HG02970 (cell line): ENCODE measurements around the gene ULK4.

Source experiments
- ATAC-seq: cut with Tn5 transposase; IDR thresholded peaks from one replicate; pipeline ENCODE4 v1.9.1; 2021; ENCODE audit warnings: mild to moderate bottlenecking, moderate library complexity, moderate number of reproducible peaks; ENCODE audit not compliant: unreplicated experiment, low FRiP score

The ULK4 gene

DNA sequence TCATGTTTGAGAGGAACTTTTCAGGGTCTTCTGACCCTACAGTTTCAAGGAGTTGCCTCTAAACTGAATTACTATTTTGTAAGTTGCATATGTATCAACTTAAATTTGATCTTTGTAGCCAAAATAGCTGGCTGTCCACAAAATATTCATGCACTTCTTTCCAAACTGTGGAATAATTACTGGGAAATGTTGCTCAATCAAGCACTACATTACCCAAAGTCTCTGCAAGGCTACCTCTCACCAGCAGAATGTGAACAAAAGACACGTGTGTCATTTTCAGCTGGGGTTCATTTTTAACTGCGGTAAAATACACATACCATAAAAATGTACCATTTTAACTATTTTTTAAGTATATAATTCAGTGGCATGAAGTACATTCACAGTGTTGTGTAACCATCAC is 442.2 kb downstream of the ULK4 start:
- ATAC-seq = no peak

DNA sequence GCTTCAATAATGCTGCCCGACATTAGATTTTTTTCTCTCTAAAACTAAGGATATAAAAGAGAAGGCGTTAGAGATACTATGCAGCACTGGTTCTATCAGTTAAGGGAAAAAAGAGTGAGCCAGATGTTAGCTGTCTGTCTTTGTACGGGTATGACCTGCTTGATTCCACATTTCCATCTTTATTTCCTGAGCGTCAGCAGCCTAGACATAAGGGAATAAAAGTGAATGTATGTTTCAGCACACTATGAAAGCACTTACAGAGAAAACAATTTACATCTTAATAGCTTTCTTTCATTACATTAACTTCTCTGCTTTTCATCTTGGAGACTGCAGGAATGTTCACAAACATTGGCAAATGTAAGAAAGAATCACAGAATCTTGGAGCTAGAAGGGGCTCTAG is 443.3 kb downstream of the ULK4 start:
- ATAC-seq = no peak

DNA sequence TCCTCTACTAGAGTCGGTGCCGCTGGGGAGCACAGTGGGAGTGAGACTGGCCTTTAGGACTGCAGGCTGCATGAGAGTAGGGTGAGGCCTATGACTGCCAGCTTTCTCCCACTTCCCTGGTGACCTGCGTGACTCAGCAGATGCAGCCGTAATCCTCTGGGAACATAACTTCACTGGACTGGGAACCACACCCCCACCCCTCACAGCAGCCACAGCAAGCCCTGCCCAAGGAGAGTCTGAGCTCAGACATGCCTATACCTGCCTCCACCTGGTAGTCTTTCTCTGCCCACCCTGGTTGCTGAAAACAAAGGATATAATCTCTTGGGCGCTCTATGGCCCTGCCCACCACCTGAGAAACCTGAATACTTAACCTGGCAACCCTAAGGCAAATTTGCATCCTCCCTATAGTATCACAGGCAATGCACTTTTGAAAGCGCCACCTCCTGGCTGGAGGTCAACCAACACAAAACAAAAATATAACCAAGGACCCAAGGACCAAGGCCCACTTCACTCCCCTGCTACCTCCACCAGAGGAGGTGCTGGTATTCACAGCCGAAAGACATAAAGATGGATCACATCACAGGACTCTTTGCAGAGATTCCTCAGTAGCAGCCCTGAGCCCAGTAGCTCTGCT is 453.7 kb downstream of the ULK4 start:
- ATAC-seq = no peak

DNA sequence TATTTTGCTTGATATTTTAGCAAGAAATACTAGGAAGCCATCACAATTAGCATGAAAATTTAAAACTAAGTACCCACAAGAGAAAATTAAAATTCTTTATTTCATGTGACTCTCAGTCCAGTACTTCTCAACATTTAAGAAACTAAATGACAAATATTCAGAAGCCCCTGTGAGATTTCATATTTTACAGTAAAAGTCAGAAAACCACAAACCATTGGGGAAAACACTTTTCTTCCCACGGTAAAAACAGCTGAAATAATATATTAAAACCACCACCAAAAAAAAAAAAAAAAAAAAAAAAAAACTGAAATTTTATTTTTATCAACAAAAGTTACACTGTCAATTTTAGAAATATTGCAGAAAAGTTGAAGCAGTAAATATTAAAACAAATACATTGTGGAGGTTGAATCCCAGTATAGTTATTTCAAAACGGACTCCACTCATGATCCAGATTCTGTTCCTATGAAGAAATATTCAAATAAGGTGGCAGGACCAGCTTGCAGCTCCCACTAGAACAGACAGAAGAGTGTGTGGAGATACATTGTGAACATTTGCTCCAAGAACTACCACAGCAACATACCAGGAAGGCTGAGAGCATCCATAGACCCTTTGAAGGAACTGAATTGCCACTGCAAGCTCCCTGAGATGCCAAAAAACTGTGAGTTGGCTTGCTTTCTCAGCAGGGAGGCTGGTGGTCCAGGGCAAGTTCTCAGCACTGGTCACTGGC is 454.4 kb downstream of the ULK4 start:
- no peak for ATAC-seq

DNA sequence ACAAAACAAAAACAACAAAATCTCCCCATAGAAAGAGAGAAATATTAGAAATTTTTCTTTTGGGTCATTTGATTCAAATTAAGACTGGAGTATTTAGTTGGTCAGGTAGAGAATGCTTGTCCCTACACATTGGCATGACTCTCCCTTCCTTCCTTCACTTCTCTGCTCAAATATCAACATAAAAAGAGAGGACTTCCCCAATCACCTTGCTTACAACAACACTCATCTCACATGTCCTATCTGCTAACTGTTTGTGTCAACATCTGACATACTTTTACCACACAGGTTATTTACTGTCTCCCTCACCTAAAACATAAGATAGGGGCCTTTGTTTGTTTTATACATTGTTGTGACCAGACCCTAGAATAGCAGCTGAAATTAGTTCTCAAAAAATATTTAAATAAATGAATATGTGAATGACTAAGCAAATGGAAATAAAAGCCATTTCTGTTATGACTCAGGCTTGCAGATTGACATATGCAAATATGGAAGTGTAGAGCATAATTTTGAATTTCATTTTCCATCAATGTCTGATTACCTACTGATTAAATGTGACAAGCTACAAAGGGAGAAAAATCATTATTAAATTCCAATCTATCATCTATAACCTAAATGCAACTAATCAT is 457.8 kb downstream of the ULK4 start:
- no peak for ATAC-seq

DNA sequence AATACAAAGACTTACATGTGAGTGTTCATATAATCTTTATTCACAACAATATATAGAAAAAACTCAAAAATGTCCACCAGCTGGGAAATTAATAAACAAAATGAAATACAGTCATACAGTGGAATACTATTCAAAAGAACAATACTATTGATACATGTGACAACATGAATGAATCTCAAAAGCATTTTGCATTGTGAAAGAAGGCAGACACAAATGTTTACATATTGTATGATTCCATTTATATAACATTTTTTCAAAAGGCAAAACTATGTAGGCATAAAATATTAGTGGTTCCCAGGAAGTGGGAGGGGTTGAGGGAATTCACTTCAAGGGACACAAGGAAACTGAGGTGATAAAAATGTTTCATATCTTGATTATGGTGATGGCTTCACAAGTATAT is 459.4 kb downstream of the ULK4 start:
- no peak for ATAC-seq

DNA sequence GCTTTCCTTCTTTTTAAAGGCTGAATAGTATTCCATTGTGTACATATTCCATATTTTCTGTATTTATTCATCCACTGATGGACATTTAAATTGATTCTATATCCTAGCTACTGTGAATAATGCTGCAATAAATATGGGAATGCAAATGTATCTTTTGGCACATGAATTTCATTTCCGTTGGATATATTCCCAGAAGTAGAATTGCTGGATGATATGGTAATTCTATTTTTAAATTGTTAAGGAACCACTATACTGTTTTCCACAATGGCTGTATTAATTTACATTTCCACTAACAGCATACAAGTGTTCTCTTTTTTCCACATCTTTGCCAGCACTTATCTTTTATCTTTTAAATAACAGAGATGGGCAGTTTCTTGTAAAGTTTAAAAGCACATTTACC is 459.9 kb downstream of the ULK4 start:
- ATAC-seq = no peak

DNA sequence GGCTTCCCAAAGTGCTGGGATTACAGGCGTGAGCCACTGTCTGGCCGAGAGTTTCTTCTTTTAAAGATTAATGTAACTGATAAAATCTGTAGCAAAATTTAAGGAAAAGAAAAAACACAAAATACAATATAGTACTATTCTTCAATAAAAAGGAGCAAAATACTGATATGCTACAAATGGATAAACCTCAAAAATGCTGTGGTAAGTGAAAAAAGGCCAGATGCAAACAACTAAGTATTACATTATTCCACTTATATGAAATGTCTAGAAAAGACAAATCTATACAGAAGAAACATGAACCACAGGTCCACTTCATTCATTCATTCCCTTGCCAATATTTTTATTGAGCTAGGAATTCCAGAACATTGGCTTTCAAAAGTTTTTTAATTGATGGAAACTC is 463.1 kb downstream of the ULK4 start:
- no peak for ATAC-seq

DNA sequence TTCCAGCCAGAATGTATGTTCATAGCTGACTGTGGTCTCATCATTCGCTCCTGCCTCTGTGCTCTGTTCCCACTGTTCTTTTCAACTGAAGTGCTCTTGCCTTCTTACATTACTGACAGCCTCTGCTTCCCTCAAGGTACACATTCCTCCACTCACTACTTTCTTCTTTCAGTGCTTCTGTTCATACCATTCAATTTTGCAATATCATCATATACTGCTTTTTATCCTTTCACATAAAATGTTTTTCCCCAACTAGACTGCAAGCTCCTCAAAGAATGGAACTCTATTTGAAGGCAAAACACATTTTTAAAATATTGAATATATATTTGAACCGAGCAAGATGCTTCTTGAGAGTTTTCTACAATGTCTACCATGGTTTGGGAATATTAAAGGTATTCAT is 471.5 kb downstream of the ULK4 start:
- no peak for ATAC-seq

DNA sequence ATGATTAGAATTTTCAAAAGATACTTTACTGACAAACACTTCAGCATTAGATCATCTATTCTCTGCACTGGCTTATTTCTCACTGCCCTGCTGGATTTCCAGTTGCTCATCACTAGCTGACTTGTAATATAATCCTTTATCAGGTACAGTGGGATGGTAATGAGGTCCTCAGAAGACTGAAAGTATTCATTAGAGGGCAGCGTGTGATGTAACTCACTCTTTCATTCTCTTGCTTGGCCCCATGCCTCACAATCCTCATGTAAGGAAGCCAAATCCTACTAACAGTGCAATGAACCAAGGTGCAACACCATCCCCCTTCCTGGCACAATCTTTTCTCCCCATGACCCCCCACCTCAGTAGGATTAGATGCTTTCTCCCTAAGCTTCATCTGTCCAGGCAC is 472.7 kb downstream of the ULK4 start:
- no peak for ATAC-seq

DNA sequence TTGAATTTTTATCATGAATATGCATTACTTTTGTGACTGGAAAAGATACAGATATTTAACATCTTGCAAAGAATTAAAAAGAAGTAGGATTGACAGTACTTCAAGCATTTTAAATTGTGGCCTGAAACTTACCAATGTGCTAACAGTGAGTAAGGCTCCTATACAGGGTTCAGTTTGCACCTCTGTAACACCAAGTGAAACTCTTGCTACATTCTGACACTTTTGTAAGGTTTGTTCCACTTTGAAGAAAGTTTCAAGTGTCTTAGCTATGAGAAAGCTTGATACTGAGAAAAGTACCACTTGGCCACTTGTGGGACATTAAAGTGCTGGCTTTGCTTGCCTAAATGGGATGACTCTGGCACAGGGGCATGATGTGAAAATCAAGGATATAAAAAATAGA is 473.4 kb downstream of the ULK4 start:
- no peak for ATAC-seq

DNA sequence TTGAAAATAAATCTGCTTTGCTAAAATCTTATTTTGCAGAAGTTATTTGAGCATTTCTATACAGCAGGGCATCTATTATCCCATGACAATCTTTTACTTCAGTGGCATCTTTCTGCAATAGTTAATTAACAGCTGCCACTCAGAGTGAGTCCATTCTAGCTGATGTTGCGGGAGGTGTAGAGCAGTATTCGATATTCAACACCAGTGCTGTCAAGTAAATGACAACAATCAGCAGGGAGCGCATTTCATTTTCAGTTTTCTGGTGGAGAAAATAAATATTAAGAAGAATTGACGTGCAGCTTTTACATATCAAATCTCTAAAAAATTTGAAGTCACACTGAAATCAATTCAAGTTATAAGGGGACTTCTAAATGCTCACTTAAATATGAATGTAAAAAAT is 476.4 kb downstream of the ULK4 start:
- ATAC-seq = no peak

DNA sequence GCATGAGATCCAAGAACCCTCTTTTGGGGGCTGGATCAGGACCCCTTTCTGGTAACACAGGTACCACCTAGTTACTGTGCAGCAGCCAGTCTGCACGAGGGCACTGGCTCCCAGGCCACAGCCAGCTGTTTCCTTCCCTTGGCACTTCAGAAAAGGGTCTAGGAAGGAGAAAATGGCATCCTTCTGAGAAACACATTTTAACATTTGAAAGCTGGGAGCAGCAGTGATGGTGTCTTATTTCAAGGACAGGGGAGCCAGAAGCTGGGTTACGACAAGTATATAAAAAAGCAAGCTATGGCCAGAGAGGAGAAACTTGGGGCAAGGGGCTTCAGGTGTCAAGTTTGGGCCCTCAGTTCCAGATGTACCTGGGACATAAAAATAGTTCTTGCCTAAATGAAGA is 479.8 kb downstream of the ULK4 start:
- no peak for ATAC-seq

DNA sequence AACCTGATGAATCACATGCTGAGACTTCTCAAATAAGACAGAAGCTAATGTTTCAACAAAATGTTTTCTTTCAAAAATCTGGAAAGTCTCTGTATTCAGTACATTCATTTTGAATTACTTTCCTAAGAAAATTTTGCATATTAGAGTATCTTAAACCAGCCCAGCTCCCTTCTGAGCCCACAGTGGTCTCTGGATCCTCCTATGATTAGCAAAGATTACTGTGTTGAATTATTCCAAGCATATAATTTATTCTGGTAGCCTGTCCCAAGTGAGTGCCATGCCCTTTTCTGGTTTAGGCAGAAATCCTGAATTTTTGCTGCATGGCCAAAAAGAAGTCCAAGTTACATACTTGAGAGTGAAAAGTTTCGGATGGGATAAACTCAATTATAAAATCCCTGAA is 483.6 kb downstream of the ULK4 start:
- ATAC-seq = no peak

DNA sequence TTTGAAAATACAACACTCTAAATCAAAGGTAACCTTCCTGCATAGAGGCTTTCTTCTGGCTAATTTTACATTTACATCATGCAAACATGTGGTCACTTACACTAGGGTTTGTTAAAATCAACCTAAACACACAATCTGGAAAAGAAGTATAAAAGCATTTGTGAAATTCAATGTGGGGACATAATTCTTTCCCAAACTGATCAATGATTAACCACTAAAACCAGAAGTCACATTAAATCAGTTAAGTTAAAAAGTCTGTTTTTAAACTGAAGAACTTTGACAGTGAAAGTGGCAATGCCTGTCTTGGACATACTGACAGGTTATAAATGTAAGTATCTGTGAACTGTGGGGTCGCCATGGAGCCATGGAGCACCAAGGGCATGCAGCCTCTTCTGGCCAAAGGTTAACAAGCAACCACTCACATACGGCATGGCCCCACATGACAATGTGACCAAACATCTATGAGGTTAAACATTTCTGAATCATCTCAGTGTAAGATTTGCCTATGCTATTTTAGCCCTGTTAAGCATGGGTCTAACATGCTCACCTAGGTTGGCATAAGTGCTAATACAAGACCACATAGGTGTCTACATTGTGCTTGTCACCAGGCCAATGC is 484.4 kb downstream of the ULK4 start:
- ATAC-seq = no peak

DNA sequence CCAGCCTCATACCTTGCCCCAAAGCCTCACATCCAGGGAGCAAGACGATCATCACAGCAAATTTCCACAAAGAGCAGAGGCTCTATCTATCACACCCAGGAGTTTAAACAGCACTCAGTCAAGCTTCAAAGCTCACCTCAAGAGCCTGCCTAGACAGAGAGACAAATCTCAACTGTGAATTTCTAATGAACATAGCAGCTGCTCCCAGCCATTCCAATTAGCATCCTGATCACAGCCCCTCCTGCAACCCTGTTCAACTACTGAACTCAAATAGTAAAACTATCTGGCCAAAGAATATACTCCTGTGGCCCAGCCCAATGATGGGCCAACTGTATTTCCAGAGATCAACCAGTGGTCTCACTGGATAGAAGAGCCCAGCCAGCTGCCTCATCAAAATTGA is 492.8 kb downstream of the ULK4 start:
- no peak for ATAC-seq

DNA sequence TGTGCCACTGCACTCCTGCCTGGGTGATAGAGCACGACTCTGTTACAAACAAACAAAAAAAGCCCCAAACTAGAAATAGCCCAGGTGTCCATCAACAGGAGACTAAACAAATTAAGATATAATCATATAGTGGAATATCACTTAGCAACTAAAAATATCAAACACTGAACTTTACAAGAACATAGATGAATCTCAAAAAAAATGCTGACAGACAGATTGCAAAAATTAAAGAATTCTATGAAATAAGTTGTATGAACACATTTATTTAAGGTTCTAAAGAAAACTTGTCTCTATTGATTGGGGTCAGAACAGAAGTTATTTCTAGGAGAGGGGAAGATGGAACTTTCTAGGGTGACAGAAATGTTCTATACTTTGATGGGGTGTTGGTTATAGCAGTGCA is 494.4 kb downstream of the ULK4 start:
- no peak for ATAC-seq

DNA sequence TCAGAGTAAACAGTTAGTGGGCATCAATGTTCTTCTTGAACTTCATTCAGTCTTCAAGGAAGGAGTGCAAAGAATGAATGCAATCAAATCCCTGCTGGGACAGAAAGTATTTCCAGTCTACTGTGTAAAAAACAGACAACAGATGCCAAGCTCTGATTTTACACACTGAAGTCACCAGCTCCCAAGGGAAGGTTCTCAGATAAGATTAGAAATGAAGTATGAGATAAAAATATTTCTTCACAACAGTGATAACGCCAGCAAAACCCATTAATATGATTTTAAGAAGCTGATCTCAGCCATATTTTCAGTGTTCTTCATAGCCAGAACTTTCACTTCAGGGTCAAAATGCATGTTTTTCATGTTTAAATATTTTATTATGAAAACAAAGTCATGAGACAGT is 497.0 kb downstream of the ULK4 start:
- no peak for ATAC-seq

DNA sequence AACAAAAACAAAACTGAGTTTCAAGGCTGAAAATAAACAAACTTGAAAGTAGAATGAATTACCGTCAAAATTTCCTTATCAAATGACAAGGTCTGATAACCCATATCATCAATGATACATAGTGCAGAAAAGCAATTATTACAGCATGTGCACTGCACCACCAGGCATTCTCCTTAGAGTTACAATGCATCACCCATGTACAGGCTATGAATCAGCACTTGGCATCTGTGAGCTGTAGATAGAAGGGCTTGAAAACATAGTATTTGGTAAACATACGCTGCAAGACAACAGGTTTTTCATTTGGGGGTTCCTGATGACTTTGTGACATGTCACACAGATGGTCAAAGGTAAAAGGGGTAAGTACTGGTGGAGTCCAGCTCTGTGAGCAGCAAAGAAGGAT is 497.5 kb downstream of the ULK4 start:
- ATAC-seq = no peak

DNA sequence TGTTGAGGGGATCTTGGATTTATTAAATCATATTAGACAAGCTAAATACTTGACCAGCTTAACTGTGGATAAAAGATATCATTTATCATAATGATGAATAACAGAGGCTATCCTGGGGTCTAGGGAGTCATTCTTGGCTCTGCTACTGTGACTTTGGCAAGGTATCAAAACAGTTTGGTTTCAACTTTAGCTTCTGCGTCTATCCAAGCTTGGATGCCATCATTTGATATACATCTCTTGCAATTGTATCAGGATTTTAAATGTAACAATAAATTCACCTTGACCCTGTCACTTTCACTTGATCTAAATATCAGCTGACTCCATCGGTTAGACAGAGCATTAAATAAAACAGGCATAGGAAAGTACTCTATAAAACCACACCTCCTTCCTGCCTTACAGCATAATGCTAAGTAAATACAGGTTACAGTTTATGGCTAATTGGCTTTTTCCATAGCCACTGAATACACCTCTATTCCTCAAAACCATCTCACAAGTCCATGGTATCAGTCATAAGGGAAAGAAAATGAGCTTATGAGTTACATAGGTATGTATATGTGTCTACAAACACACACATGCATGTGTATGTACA is 499.7 kb downstream of the ULK4 start:
- no peak for ATAC-seq

DNA sequence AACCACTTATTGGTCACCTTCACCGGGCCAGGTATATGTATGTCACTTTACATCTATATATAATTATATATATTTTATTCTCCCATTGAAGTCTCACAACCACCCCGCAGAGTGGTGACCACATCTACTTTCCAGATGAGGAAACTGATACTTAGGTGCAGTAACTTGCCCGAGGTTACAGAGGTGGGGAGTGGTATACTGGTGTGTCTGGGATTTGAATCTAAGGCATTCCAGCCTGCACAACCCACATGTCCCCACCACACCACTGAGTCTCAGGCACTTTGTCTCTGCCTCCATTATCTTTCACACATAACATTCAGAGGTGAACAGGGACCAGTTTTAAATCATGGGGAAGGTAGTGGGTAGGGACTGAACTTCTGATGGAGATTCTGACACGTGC is 501.2 kb downstream of the ULK4 start:
- no peak for ATAC-seq
